ENCODE data around the gene MAP3K9.

The MAP3K9 gene

DNA sequence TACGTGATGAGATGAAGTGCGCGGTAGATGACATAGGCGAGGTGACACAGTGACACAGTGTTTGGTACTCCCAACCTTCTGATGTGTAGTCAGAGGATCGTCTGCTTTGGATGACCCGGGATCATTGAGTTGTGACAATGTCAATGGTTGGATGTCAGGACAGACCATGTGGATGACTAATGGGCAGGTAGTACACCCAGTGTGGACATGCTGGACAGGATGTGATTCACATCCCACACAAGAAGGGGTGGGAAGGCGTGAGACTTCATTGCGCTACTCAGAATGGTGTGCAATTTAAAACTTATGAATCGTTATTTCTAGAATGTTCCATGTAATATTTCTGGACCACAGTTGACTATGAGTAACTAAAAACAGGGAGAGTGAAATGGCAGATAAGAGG, 23.8 kb downstream of the MAP3K9 start:
- no peak for DNase-seq (ENCODE audit: low spot score)

DNA sequence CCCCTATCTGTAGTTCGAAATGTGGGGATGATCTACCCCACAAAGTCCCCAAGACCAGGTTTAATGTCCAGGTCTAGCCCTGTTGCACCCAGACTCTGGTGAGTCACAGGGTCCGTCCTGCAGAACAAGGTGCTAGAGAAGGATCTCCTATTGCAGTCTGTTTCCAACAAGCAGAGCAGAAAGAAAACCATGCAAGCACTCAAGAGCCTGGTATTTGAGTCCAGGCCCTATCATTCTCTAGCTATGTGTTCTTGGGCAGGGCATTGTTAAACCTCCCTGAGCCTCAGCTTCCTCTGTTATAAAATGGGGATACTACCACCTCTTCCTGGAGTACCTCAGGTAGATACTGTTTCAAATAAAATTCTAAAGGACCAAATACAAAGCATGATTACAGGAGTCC, 24.4 kb downstream of the MAP3K9 start:
- DNase-seq (ENCODE audit: low spot score) = no peak

DNA sequence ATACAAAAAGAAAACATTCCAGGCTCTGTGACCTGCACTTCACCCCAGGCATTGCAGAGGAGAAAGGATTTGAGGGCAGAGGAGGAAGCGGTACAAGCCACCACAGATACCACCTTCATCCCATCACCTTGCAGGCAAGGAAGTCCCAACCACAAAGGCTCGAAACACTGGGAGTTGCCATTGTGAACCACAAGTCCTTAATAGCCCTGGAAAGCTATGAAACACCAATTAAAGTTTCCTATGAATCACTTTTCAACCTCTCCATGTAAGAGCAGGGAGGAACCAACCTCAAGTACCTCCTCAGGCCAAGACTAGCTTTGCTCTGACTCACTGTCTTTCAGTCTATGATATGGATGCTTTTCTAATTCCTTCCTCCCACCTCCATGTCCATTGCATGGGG, 27.0 kb downstream of the MAP3K9 start:
- peak; percentile 35 for DNase-seq (ENCODE audit: low spot score)

DNA sequence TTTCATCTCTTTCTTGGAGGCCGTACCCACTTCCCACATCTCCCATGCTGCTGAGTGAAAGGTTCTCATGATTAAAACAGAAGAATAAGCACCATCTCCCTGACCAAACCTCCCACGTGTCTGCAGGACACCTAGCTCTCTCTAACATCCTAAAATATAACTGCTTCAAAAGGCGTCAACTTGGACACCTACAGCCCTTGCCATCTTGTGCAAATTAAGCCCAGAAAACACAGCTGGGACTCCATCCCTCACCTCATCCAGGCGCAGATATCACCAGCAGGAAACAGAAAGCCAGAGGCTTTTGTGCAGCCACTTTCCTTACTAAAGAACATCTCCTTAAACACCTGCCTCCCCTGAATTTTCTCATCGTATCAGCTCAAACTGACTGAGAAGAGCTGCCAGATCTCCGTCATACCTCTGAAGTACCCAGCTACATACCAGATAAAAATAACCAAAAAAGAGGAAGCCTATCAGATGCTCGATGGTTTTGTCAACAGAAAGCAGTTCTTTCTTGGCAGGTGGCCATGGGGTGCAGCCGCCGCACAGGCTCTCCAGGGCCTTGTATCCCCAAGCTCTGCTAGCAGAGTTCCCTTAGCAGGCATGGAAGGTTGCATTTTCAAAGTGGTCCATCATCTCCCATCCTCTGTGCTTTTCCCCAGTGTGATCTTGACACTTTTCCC, 28.8 kb downstream of the MAP3K9 start:
- no peak for DNase-seq (ENCODE audit: low spot score)

DNA sequence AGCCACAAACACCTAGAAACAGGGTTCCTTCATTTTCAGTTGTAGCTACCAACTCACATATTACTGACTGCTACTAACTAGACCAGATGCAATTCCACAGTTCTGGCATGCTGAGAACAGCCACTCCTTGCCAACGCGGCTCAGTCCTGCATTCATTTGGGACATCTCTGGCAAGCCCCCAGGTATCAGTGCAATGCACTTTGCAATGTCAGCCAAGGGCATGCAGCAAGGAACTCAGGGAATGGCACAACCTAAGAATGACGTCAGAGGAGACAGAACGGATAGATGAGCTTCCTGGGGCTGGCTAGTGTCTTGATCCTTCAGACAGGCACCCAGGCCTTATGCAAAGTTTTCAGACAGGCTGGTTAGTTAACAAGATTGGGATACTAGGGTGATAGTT, 29.6 kb downstream of the MAP3K9 start:
- no peak for DNase-seq (ENCODE audit: low spot score)

DNA sequence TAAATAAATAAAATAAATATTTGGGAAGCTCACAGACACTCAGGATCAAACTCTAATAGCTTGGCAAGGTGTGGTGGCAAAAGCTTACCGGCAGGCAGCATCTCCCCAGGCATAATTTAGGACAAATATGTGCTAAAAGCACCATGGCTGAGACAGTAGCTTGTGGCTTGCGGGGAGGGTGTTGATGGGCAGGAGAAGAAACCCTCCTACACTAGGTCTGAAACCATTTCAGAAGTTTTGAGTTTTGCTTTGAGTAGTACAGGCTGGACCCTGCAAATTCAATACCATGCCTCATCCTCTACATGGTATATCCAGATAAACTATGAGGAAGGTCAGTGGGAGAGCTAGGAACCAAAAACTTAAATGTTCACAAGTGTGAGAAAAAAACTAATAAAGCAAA, 33.1 kb downstream of the MAP3K9 start:
- no peak for DNase-seq (ENCODE audit: low spot score)

DNA sequence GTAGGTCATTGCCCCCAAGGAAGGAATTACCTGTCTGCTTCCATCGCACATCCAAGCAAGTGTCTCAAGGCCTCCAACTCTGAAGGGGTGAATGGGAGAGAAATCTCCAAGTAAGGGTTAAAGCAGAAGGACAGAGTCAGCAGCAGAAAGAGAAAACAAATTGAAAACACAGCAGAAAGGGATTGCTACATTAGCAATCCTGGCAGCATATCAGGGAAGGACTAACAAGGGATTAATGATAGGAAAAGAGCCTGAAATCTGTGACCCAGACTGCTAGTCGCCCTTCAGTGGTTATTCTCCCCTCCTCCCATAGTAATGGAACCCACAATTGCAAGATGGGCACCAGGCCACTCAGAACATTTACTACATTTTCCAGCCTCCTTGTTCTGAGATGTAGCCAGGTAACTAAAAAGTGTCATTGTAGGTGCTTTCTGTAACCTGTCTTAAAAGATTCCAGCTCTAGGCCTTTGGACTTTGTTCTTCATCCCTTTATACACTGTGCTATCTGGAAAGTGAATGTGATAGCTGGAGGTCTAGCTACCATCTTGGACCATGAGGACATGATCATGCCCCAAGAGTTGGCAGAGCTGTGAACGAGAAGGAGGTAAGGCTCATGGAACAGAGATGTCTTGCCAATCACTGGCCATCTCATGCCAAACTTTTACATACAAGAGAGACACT, 36.0 kb downstream of the MAP3K9 start:
- no peak for DNase-seq (ENCODE audit: low spot score)

DNA sequence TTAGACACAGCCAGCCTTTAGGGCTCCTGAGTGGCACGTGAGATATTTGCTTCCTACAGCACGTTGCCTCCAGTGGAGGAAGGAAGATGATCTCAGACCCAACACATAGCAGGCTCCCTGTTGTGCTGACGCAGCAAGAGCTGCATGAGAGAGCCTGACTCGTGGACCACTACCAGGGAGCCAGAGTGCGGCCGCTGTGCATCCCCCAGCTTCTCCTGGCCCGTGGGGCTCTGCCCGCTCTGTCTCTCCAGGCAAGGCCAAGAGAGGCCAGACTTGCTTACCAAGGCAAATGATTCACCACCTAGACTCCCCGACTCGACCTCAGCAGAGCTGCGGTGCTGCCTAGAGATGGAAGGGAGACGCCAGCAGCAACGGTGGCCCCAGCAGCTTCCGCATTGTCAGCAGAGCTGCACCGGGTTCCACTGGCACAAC, 37.5 kb downstream of the MAP3K9 start:
- no peak for DNase-seq (ENCODE audit: low spot score)

DNA sequence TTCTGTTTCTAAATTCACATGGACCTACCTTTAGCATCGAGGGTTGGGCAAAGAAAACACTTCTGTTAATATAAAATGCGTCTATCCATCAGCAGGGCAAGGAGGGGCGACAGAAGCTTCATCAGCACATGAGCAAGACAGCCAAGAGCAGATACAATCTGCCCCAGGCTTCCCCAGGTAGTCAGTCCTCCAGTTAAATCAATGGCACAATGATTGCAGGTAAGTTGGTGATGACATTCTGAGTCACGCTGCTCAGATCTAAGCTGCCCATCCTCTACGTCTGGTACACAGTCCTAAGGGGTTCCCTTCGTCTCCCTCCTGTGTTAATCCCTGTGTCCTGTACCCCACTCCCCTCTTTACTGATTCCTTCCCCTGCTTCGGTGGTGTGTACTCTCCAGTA, 38.8 kb downstream of the MAP3K9 start:
- DNase-seq (ENCODE audit: low spot score) = no peak

DNA sequence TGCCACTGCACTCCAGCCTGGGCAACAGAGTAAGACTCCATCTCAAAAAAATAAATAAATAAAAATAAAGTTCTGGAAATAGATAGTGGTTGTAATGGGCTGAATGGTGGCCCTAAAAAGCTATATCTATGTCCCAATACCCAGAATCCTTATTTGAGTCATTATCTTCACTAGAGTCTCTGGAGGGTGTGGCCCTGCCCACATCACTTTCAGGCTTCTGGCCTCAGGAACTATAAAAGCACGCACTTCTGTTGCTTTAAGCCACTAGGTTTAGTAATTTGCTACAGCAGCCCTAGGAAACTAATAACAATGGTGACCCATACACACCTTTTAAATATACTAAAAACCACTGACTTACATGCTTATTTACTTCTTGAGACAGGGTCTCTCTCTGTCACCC, 49.9 kb downstream of the MAP3K9 start:
- no peak for DNase-seq (ENCODE audit: low spot score)

DNA sequence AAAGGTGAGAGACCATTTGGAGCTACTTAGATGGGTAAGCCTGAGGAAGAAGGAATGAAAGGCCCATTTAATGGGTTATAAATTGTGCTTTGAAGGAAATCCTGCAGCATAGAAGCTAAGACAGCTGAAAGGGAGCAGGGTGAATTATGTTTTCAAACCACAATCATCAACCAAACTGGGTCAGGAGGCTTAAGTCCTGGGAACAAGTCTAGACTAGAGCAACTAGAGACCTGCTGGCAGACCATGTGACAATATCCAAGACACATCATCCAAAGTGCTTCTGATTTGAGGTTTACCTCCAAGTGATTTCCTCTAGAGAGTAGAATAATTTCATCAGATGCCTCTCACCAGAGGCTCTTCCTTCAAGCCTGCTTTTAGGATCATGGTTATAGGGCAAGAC, 53.7 kb downstream of the MAP3K9 start:
- no peak for DNase-seq (ENCODE audit: low spot score)

DNA sequence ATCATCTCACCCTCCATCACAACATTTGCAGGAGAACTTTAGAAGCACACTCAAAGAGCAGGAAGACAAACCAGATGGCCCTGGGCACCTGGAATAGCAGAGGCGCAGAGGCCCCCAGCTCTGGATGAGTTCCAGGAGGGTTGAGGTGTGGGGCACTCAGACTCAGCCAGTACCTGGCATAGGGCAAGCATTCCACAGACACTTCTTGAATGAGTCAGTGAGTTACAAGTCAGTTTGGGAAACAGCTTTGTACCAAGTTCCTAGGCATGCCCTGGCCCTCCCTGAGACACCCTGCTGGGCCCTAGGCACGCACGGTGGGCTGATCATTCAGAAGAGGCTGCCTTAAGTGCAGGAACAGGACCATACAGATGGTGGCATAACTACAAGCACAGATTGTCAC, 54.3 kb downstream of the MAP3K9 start:
- DNase-seq (ENCODE audit: low spot score) = no peak

DNA sequence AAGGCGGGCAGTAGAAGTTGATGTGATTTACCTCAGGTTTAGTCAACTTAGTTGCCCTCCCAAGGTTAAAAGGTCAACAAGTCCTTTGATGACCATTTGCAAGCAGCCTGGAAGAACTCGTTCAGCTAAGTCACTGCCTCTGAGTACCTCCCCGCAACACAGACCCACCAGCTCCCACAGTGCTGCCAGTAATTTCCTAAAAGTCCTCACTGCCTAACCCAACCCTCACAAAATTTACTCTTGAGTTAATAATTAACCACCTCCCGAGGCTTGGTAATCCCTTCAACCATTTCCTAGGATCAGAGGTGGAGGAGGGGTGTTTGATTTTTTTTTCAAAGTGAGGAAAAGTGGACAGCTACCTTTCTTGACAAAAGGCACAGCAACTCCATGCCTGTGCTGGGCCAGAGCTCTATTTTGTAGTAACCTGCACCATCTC, 55.8 kb downstream of the MAP3K9 start:
- no peak for DNase-seq (ENCODE audit: low spot score)

DNA sequence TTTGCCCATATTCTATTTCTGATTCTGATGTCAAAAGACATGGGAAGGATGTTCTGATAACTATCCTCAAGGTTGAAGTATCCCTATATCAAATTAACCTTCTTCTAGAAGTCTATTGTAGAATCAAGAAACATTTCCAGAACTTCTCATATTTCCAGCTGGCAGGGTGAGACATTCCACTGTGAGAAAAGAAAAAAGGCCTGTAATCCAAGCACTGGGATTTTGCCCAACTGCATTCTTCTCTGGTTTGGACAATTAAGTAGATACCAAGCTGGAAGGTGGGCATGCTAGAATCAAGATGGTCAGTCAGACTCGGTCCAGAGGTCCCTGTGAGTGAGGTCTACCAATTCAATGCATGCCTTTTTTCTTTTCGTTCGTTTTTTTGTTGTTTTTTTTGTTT, 60.9 kb downstream of the MAP3K9 start:
- DNase-seq (ENCODE audit: low spot score) = no peak

DNA sequence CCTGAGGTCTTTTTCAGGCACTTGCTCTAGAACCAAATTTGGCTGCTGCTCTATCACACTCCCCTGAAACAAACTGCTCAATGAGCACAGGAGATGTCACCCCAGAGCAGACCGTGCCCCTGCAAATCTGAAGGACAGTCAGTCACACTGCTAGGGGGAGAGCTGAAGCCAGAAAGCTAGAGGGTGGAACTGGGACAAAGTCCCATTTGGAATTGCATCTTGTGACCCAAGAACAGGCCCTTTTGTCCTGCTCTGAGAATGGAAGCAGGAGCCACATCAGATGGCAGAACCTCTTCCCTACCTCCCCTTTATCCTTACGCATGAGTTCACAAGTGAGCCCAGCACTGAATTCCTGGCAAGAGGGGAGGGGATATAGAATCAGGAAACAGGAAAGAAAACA, 64.7 kb downstream of the MAP3K9 start:
- no peak for DNase-seq (ENCODE audit: low spot score)

DNA sequence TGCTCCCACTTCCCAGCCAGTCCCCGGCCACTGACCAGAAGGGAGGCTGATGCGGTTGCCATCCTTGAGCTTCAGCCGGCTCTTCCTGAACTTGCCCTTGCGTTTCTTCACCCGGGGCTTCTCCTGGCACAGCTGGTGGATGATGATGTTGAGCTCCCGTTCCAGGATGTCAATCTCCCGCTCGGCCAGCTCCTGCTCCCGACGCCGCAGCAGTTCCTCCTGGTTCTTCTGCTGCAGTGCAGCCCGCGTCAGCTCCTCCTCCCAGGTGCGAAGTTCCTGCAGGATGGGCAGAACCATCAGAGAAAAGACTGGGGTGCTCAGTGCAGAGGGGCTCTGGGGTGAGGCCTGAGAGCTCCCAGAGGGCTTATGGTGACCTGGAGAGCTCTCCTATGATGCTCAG, 67.0 kb downstream of the MAP3K9 start:
- DNase-seq (ENCODE audit: low spot score) = no peak

DNA sequence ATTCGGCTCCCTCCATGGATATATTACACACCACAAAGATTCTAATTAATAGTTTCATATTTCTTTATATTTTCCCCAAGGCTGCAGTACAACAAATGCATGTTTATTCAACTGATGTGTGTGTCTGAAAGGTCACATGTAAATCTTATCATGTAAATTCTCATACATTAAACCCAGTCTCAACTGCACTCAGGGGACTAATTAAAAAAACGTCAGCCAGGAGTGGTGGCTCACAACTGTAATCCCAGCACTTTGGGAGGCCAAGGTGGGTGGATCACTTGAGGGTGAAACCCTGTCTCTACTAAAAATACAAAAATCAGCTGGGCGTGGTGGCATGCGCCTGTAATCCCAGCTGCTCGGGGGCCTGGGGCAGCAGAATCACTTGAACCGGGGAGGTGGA, 67.8 kb downstream of the MAP3K9 start:
- DNase-seq (ENCODE audit: low spot score) = no peak

DNA sequence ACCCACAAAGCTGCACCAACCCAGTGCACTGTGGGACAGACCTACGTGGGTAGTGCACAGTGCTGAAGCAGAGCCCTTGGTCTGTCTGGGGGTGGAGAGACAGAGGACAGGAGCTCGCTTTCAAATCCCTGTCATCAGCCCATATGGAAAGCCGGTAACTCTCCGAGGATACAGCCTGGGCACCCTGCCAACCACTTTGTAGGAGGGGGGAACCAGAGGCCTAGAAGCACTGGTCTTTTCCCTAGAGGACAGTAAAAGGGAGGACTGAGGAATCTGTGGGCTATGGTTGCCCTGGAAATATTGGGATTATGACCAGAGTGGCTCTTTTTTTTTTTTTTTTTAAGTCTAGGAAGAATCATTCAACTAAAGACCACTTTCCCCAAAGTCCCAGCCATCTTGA, 74.3 kb downstream of the MAP3K9 start:
- no peak for DNase-seq (ENCODE audit: low spot score)

DNA sequence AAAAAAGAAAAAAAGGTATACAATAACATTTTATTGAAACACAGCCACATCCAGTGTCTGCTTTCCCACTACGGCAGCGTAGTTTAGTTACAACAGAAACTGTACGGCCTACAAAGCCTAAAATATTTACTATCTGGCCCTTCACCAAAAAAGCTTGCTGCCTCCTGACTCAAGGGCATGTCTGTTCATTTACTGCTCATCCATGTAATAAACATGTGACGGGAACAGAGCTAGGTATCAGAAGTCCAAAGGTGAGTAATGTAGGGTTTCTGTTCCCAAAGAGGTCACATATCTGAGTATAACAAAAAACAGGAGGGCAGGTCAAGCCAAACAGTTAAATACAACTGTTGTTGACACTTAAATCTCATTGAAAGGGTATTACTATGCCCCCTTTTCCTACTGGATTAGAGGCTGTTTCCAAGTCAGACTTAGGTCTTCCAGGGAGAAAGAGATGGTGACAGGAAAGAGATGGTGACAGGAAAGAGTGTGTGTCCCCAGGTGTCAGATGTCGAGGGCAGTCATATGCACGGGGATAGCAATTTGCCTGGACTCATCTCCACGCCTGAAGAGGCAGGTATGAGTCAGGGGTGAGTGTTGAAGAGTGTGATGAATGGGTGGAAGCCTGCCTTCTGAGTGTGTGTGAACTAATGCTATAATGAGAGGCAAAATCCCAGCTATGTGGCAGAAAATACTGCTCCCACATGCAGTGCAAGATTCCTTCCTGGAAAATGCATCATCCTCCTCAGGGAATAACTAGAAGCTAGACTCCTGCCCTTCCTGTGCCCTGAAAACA, 77.7 kb downstream of the MAP3K9 start:
- DNase-seq (ENCODE audit: low spot score) = no peak

DNA sequence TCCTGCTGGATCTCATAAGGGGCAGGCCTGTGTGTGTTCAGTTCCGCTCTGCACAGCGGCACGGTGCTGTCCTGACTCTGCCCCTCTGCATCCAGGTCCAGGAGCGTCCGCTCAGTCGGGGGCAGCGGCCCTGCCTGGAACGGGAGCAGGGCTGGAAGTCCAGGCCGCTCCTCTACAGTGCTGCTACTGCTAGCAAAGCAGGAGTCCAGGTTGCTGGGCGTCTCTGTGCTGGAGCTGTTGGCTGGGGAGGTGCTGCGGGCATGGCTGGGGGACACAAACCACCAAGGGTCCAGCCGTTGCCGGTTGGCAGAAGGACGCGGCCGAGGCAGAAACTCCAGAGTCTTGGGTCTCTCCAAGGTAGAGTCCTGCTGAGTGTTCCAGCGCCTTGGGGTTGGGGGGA, 78.9 kb downstream of the MAP3K9 start:
- DNase-seq (ENCODE audit: low spot score) = no peak

DNA sequence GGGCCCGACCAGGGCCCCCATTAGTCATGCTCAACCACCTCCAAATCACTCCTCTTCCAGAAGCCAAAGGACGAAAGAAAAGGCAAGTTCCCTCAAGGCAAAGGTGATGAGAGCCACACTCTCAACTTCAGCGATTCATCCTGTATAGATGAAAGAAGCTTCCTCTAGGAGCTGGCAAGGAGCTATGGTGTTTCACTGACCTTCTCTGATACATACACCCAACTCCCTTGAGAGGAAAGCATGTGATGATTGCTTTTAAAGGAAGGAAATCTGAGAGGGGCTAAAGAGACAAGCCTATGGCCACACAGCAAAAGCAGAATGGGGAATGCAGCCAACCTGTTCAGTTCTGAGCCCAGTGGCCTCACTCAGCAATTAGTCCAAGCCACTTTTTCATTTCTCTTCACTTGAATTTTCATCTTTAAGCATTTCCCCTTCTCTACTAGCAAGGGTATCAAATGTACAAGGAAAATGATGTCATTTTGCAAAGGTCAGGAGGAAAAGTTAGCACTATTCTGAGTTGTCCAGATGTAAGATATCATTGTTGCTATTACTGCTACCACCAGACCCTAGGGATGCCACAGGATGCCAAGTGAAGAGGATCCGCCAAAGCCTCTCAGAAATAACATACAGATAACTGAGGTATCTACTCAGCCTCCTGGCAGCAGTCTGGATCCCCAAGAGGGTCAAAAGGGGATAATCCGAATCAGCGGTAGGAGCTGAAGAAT, 82.5 kb downstream of the MAP3K9 start:
- no peak for DNase-seq (ENCODE audit: low spot score)

DNA sequence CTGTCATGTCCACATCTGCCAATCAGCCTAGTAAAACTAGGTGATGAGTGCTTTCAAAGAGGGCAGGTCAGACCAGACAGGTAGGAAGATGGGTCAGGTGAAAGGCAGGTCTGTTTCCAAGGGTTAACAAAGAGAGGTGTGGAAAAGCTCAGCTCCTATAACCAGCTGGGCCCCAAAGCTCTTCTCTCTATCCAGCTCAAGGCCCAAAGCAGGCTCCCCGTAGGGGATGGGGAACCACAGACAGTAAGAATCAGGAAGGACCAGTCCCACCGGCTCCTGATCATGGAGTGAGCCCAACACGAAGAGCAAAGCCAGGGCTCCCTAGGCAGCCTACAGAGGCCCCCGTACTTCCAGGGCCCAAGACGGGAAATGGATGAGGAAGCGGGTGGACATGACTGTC, 84.4 kb downstream of the MAP3K9 start:
- DNase-seq (ENCODE audit: low spot score) = no peak

DNA sequence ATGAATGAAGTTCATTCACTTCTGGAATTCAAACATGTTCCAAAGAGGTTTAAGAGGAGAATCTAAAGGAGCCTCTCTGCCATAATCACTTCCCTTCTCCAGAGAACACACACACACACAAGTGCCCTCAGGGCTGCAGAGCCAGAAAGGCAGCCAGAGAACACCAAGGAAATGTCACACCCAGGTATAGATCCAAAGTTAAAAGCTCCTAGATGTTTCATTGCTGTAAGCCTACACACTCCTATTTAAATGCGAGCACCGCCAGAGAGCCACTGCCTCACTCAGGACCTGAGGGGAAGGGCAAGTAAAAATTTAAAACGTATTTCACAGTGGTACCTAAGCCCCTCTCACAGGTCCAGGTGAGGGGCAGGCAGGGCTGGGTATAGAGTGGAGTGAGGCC, 85.2 kb downstream of the MAP3K9 start:
- DNase-seq (ENCODE audit: low spot score) = no peak

Measured in AG08395 (cell line).